Right kidney (tissue), 1 donor: ENCODE data around the gene CAMK2G.

Experiments used
- DNase-seq: peaks from one replicate; pipeline ENCODE4 v3.0.0-alpha.2; 2016

Gene CAMK2G

GRCh38 chr10:73863039-73863817 is 11.1 kb downstream of the CAMK2G start:
- no peak for DNase-seq

- DNase-seq, result no peak
Measured at GRCh38 chr10:73862011-73862410, 12.3 kb downstream of the CAMK2G start.

- no peak for DNase-seq
Measured at GRCh38 chr10:73859784-73860491, 14.4 kb downstream of the CAMK2G start.

GRCh38 chr10:73859428-73859783 is 14.9 kb downstream of the CAMK2G start:
- DNase-seq, result no peak

- DNase-seq, result no peak
Measured at GRCh38 chr10:73858750-73859427, 15.5 kb downstream of the CAMK2G start.

- no peak for DNase-seq
Measured at GRCh38 chr10:73858013-73858708, 16.2 kb downstream of the CAMK2G start.

- no peak for DNase-seq
Measured at GRCh38 chr10:73857446-73857845, 16.9 kb downstream of the CAMK2G start.

- DNase-seq, result no peak
Measured at GRCh38 chr10:73856261-73856660, 18.1 kb downstream of the CAMK2G start.

- no peak for DNase-seq
Measured at GRCh38 chr10:73855413-73855812, 18.9 kb downstream of the CAMK2G start.

GRCh38 chr10:73854310-73854709 is 20.0 kb downstream of the CAMK2G start:
- no peak for DNase-seq

GRCh38 chr10:73853196-73853595 is 21.2 kb downstream of the CAMK2G start:
- DNase-seq, result no peak

- DNase-seq, result no peak
Measured at GRCh38 chr10:73850863-73851461, 23.4 kb downstream of the CAMK2G start.

- DNase-seq, result no peak
Measured at GRCh38 chr10:73850211-73850610, 24.1 kb downstream of the CAMK2G start.

- DNase-seq, result peak; percentile 65
Measured at GRCh38 chr10:73848821-73849489, 25.4 kb downstream of the CAMK2G start.

GRCh38 chr10:73847031-73847430 is 27.3 kb downstream of the CAMK2G start:
- DNase-seq, result no peak

- DNase-seq, result no peak
Measured at GRCh38 chr10:73843261-73843660, 31.1 kb downstream of the CAMK2G start.

GRCh38 chr10:73842349-73842748 is 32.0 kb downstream of the CAMK2G start:
- no peak for DNase-seq

- no peak for DNase-seq
Measured at GRCh38 chr10:73841526-73842285, 32.6 kb downstream of the CAMK2G start.

GRCh38 chr10:73841061-73841421 is 33.3 kb downstream of the CAMK2G start:
- DNase-seq, result no peak

- DNase-seq, result no peak
Measured at GRCh38 chr10:73840403-73841060, 33.8 kb downstream of the CAMK2G start.

- DNase-seq, result no peak
Measured at GRCh38 chr10:73840056-73840402, 34.3 kb downstream of the CAMK2G start.
